HG03095 (cell line): ENCODE data around the gene HMGXB3.

Experiments used
- ATAC-seq: cut with Tn5 transposase; IDR thresholded peaks from one replicate; pipeline ENCODE4 v1.9.1; 2021; ENCODE audit warnings: moderate library complexity; ENCODE audit not compliant: unreplicated experiment

The HMGXB3 gene

GRCh38 chr5:150065886-150066285, 65.3 kb downstream of the HMGXB3 start:
- ATAC-seq, result no peak

- ATAC-seq, result no peak
These were observed 65.9 kb downstream of the HMGXB3 start for GRCh38 chr5:150066436-150066835.

- ATAC-seq, result no peak
These were observed 66.4 kb downstream of the HMGXB3 start for GRCh38 chr5:150066901-150067396.

GRCh38 chr5:150067405-150067960, 66.9 kb downstream of the HMGXB3 start:
- ATAC-seq, result no peak

- no peak for ATAC-seq
These were observed 67.5 kb downstream of the HMGXB3 start for GRCh38 chr5:150068071-150068470.

GRCh38 chr5:150068472-150068871, 67.9 kb downstream of the HMGXB3 start:
- no peak for ATAC-seq

GRCh38 chr5:150068961-150069645, 68.6 kb downstream of the HMGXB3 start:
- ATAC-seq, result no peak

GRCh38 chr5:150069672-150070627, 69.4 kb downstream of the HMGXB3 start:
- ATAC-seq, result no peak

- no peak for ATAC-seq
These were observed 70.3 kb downstream of the HMGXB3 start for GRCh38 chr5:150070821-150071220.

- no peak for ATAC-seq
These were observed 72.6 kb downstream of the HMGXB3 start for GRCh38 chr5:150073086-150073625.

GRCh38 chr5:150073677-150074076, 73.1 kb downstream of the HMGXB3 start:
- ATAC-seq, result no peak

- ATAC-seq, result no peak
These were observed 74.7 kb downstream of the HMGXB3 start for GRCh38 chr5:150075233-150075632.

- no peak for ATAC-seq
These were observed 75.3 kb downstream of the HMGXB3 start for GRCh38 chr5:150075806-150076205.

- ATAC-seq, result no peak
These were observed 76.5 kb downstream of the HMGXB3 start for GRCh38 chr5:150077060-150077459.

- no peak for ATAC-seq
These were observed 77.7 kb downstream of the HMGXB3 start for GRCh38 chr5:150077996-150078801.

GRCh38 chr5:150078802-150079689, 78.5 kb downstream of the HMGXB3 start:
- no peak for ATAC-seq

GRCh38 chr5:150079909-150080461, 79.4 kb downstream of the HMGXB3 start:
- no peak for ATAC-seq

GRCh38 chr5:150080696-150081435, 80.3 kb downstream of the HMGXB3 start:
- ATAC-seq, result no peak
